Transverse colon (tissue), 4 donors: ENCODE measurements around the gene NR1D1. TPM values are rescaled to one million over a fixed set of nuclear protein-coding genes. Genes with fewer than 3 reads are reported as not detected.
A peak's percentile ranks its signal among the peaks of the same experiment; 100 is the strongest.

Experiments
- DNase-seq: peaks from one replicate; pipeline ENCODE4 v3.0.0-alpha.2; 2019
- H3K27ac ChIP-seq, 4 donors: fragments of 200-600 bp; sonication (generic); 2 replicates each; pipeline ENCODE4 v1.5.1; 2016 to 2018; ENCODE audit warnings: inconsistent platforms in 4 of 4
- H3K27me3 ChIP-seq: fragments of 200-600 bp; sonication (generic); 2 replicates; pipeline ENCODE4 v1.5.1; 2017; ENCODE audit warnings: inconsistent platforms
- H3K36me3 ChIP-seq, 4 donors: fragments of 200-600 bp; sonication (generic); 2 replicates each; pipeline ENCODE4 v1.5.1; 2017 to 2019; ENCODE audit warnings: inconsistent platforms in 4 of 4
- H3K4me1 ChIP-seq, 4 donors: fragments of 200-600 bp; sonication (generic); 2 replicates each; pipeline ENCODE4 v1.5.1; 2017 to 2020; ENCODE audit warnings: inconsistent platforms in 4 of 4
- H3K4me3 ChIP-seq, 4 donors: fragments of 200-600 bp; sonication (generic); 1 replicate in 1 of 4; 2 replicates in 3 of 4; pipeline versions ENCODE4 v1.5.1 to v1.6.1; 2017 to 2019; ENCODE audit warnings: inconsistent platforms in 4 of 4
- H3K9me3 ChIP-seq, 2 donors: fragments of 200-600 bp; sonication (generic); 2 replicates each; pipeline ENCODE4 v1.5.1; 2017 to 2019; ENCODE audit warnings: inconsistent platforms in 2 of 2
- EP300 ChIP-seq: sonication (generic); formaldehyde crosslinking; IDR thresholded peaks from one replicate; pipeline ENCODE4 v1.6.1; 2017; ENCODE audit warnings: antibody characterized with exemption, low read depth
- POLR2A ChIP-seq: fragments of 450-650 bp; IDR thresholded peaks from one replicate; pipeline ENCODE4 v1.6.1; 2016; ENCODE audit warnings: antibody characterized with exemption, mild to moderate bottlenecking, moderate library complexity
- POLR2AphosphoS5 ChIP-seq, 3 donors: sonication (generic); formaldehyde crosslinking; IDR thresholded peaks; one replicate each; pipeline ENCODE4 v1.6.1; 2016; ENCODE audit warnings: antibody characterized with exemption in 3 of 3
- WGBS, 2 donors: methylation state at CpG; one replicate each; pipeline ENCODE4 v1.1.5; 2018; ENCODE audit warnings: low coverage in 1 of 2; 5-methylcytosine and 5-hydroxymethylcytosine counted together
- in situ Hi-C, 4 donors: fragments of 200-750 bp; cut with MboI; loops; one replicate each; pipeline versions ENCODE4 v1.15.0 to v1.15.1; 2017; ENCODE audit warnings: low sequenced_read_pairs in 3 of 4, low pct_ligation_motif_present in 1 of 4, low pct_unique_long_range_greater_than_20kb in 1 of 4
- intact Hi-C: fragments of 100-400 bp; cut with DNase I; formaldehyde crosslinking; loops from one replicate; pipeline ENCODE4 v1.15.1; 2023; ENCODE audit warnings: low total_unique reads
- total RNA-seq, 4 donors: library from RNA; depleted of rRNA; stranded (reverse); fragments of >200 nt; gene quantifications; one replicate each; pipeline ENCODE4 v1.1.0, GENCODE V29; 2016
- TF ChIP-seq, protein P1 (sequence below), 5 experiments: fragments of 200-600 bp in 3 of 5; fragments of 450-650 bp in 2 of 5; sonication (generic) in 3 of 5; IDR thresholded peaks; 1 replicate in 2 of 5; 2 replicates in 3 of 5; pipeline ENCODE4 v1.5.1; 2016 to 2017; ENCODE audit warnings: antibody characterized with exemption in 5 of 5, inconsistent platforms in 3 of 5, mild to moderate bottlenecking in 2 of 5, moderate library complexity in 1 of 5

The NR1D1 gene
- total RNA-seq, 4 donors from 2014 or later, result 4.8 to 18.0 (median 7.3) TPM

DNA sequence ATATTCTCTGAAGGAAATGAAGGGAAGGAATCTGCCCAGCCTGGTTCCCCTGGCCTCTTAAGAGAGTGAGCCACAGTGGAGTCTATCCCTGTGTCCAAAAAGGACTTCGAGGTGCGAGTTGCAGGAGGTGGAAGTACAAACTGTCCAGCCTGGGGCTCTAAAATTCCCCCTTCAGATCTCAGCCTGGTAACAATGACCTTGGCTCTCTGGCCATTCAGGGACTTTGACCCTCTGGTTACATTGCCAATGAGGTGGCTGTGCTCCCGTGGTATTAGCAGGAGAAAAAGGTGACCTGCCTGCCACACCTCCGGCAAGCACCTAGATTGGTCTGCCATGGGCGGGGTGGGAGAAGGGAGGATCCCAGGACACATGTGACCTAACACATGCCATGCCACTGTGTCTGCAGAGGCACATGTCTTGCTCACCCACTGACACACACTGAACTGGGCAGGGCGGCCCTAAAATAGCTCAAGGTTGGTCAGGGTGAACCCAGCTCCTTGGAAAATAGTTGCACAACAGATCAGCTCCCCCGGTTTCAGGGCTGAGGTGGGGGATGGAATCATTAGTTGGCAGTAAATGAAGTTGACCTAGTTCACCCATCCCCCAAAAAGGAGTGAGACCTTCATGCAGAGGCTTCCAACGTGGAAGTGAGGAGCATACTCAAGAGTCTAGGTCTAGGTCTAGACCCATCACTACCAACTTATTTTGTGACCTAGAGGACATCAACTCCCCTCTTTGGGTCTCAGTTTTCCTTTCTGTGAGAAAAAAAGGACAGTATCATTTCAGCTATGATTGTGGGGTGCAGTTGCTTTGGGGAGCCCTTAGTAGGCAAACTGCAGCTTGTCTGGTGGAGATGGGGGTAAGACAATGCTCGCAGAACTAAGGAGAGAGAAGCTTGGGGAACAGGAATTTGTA, 2.2 kb downstream of the NR1D1 start:
- Histone ChIP-seq H3K4me1 (peaks cover 56 to 88% (median 72%) of the 10 kb centered on the region in 4 donors), H3K4me3 (peak overlapping the region; percentile 11 to 68 (median 18)), H3K27ac (peak overlapping the region; percentile 93 to 99 (median 96)), H3K27me3 (no peaks in the 10 kb centered on the region), H3K36me3 (peaks cover 0 to 10% (median 3%) of the 10 kb centered on the region in 4 donors), H3K9me3 (no peaks in the 10 kb centered on the region)
- in situ Hi-C loops, result no loop called here
- 33 to 40% methylated on average over 3 to 9 of the region's 9 CpGs for WGBS, 2 donors
- peak; percentile 90 for DNase-seq
- TF ChIP-seq, protein P1, sequence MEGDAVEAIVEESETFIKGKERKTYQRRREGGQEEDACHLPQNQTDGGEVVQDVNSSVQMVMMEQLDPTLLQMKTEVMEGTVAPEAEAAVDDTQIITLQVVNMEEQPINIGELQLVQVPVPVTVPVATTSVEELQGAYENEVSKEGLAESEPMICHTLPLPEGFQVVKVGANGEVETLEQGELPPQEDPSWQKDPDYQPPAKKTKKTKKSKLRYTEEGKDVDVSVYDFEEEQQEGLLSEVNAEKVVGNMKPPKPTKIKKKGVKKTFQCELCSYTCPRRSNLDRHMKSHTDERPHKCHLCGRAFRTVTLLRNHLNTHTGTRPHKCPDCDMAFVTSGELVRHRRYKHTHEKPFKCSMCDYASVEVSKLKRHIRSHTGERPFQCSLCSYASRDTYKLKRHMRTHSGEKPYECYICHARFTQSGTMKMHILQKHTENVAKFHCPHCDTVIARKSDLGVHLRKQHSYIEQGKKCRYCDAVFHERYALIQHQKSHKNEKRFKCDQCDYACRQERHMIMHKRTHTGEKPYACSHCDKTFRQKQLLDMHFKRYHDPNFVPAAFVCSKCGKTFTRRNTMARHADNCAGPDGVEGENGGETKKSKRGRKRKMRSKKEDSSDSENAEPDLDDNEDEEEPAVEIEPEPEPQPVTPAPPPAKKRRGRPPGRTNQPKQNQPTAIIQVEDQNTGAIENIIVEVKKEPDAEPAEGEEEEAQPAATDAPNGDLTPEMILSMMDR (IDR thresholded peaks at IDR 0.05), result no peak
- TF ChIP-seq EP300 (peak; percentile 79), POLR2A (peak; percentile 38), POLR2AphosphoS5 (IDR thresholded peaks at IDR 0.05) (peak; percentile 61 to 82 (median 79))
- intact Hi-C loops, result no loop called here

DNA sequence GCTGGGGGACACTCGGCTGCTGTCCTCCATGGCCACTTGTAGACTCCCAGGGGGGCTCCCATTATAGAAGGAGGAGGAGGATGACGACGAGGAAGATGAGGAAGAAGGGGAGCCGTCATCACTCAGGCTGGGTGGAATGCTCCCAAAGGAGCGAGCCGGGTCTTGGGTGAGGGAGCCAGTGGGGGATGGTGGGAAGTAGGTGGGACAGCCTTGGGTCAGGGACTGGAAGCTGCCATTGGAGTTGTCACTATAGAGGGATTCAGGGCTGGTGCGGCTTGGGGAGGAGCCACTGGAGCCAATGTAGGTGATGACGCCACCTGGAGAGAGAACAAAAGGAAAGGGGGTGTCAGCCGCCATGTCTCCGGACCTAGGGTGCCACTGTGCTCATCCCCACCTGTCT, 3.3 kb downstream of the NR1D1 start:
- no peaks in the 10 kb centered on the region for H3K27me3 ChIP-seq
- TF ChIP-seq EP300 (no peak), POLR2AphosphoS5 (IDR thresholded peaks at IDR 0.05) (no peak), POLR2A (no peak)
- TF ChIP-seq, protein P1 (IDR thresholded peaks at IDR 0.05), result no peak
- in situ Hi-C loops (no loop called here), intact Hi-C loops (no loop called here)
- peaks cover 0 to 18% (median 3%) of the 10 kb centered on the region in 4 donors for H3K36me3 ChIP-seq
- H3K27ac ChIP-seq, result peak overlapping the region; percentile 93 to 99 (median 96)
- no peak for DNase-seq
- WGBS, 2 donors, result 78 to 100% methylated on average over 4 to 10 of the region's 10 CpGs
- H3K4me1 ChIP-seq, result peaks cover 60 to 83% (median 69%) of the 10 kb centered on the region in 4 donors
- H3K4me3 ChIP-seq, result peak overlapping the region in 1 of 4 donors; percentile 68
- H3K9me3 ChIP-seq, result no peaks in the 10 kb centered on the region

- Histone ChIP-seq H3K36me3 (peaks cover 0 to 18% (median 3%) of the 10 kb centered on the region in 4 donors), H3K27me3 (no peaks in the 10 kb centered on the region), H3K4me3 (no peak overlapping the region), H3K9me3 (no peaks in the 10 kb centered on the region), H3K27ac (peak overlapping the region; percentile 93 to 99 (median 96)), H3K4me1 (peaks cover 52 to 81% (median 64%) of the 10 kb centered on the region in 4 donors)
- peak; percentile 29 to 61 (median 45) for TF ChIP-seq POLR2AphosphoS5 (IDR thresholded peaks at IDR 0.05)
- TF ChIP-seq POLR2A, result no peak
- intact Hi-C loops, result no loop called here
- peak; percentile 73 for DNase-seq
- in situ Hi-C loops, result no loop called here
- 50 to 59% methylated on average over 10 to 23 of the region's 23 CpGs for WGBS, 2 donors
These were observed 4.2 kb downstream of the NR1D1 start for GRCh38 chr17:40095944-40096791.

GRCh38 chr17:40095351-40095943, 4.9 kb downstream of the NR1D1 start:
- no peak for DNase-seq
- no peak for TF ChIP-seq POLR2AphosphoS5 (IDR thresholded peaks at IDR 0.05)
- no peak for TF ChIP-seq EP300
- TF ChIP-seq, protein P1 (IDR thresholded peaks at IDR 0.05), result no peak
- TF ChIP-seq POLR2A, result no peak
- 52 to 60% methylated on average over 1 to 17 of the region's 17 CpGs for WGBS, 2 donors
- Histone ChIP-seq H3K4me3 (no peak overlapping the region), H3K27me3 (no peaks in the 10 kb centered on the region), H3K4me1 (peaks cover 48 to 76% (median 63%) of the 10 kb centered on the region in 4 donors), H3K36me3 (peaks cover 0 to 18% (median 3%) of the 10 kb centered on the region in 4 donors), H3K9me3 (no peaks in the 10 kb centered on the region), H3K27ac (peak overlapping the region; percentile 93 to 99 (median 96))
- intact Hi-C loops, result no loop called here
- in situ Hi-C loops, result no loop called here
